B cell (primary cell): ENCODE data around the gene CDK19. TPM values are rescaled to one million over a fixed set of nuclear protein-coding genes. Genes with fewer than 3 reads are reported as not detected.

Experiments
- ATAC-seq: fragments of 200-7000 bp; cut with Tn5 transposase; one replicate; pipeline ENCODE4 v1.10.0; 2021; ENCODE audit warnings: low read depth, mild to moderate bottlenecking, moderate number of reproducible peaks, moderate library complexity
- CTCF ChIA-PET: fragments of 350-600 bp; sonication (Branson Sonifier 250); formaldehyde crosslinking; loops from one replicate; lab custom pipeline; 2021; ENCODE audit warnings: antibody characterized with exemption, inconsistent platforms; lab: Charles Lee
- POLR2A ChIA-PET: fragments of 350-600 bp; sonication (Branson Sonifier 250); formaldehyde crosslinking; loops from one replicate; lab custom pipeline; 2021; ENCODE audit warnings: antibody characterized with exemption; lab: Charles Lee
- DNase-seq: peaks from one replicate; pipeline ENCODE4 v3.0.0; 2013
- H2AFZ ChIP-seq: 2 replicates; pipeline ENCODE4 v1.6.1; 2012; ENCODE audit warnings: mild to moderate bottlenecking, low read depth, low read length; ENCODE audit not compliant: insufficient read depth, poor library complexity, severe bottlenecking
- H3K27ac ChIP-seq, 2 donors: 1 replicate in 1 of 2; 2 replicates in 1 of 2; pipeline ENCODE4 v1.5.1; 2012 to 2013; ENCODE audit warnings: low read length in 2 of 2, mild to moderate bottlenecking in 2 of 2, moderate library complexity in 1 of 2
- H3K27me3 ChIP-seq, 4 experiments: fragments of 200-600 bp in 1 of 4; sonication (generic) in 1 of 4; replicated peaks in 1 of 4; 1 replicate in 2 of 4; 2 replicates in 2 of 4; pipeline versions ENCODE4 v1.6.1 to v1.7.0; 2013 to 2016; ENCODE audit warnings: low read length in 3 of 4, mild to moderate bottlenecking in 2 of 4, mixed read lengths in 1 of 4, moderate library complexity in 1 of 4; ENCODE audit not compliant: insufficient read depth in 4 of 4, control insufficient read depth in 3 of 4; ENCODE audit errors: control extremely low read depth in 1 of 4
- H3K36me3 ChIP-seq, 2 experiments: replicated peaks in 1 of 2; 1 replicate in 1 of 2; 2 replicates in 1 of 2; pipeline versions ENCODE4 v1.6.1 to v1.7.1; 2013; ENCODE audit warnings: low read length in 1 of 2; ENCODE audit not compliant: insufficient read depth in 2 of 2, control insufficient read depth in 1 of 2; ENCODE audit errors: control extremely low read depth in 1 of 2, extremely low read depth in 1 of 2
- H3K4me1 ChIP-seq, 2 donors: fragments of 200-600 bp in 1 of 2; sonication (generic) in 1 of 2; 1 replicate in 1 of 2; 2 replicates in 1 of 2; pipeline versions ENCODE4 v1.5.1 to v1.6.1; 2013 to 2017; ENCODE audit warnings: low read length in 2 of 2; ENCODE audit not compliant: control insufficient read depth in 2 of 2, insufficient read depth in 2 of 2
- H3K4me2 ChIP-seq: replicated peaks from 2 replicates; pipeline ENCODE3; 2012; ENCODE audit warnings: mild to moderate bottlenecking, low read depth, low read length; ENCODE audit not compliant: poor library complexity, severe bottlenecking
- H3K4me3 ChIP-seq, 5 experiments: fragments of 200-600 bp in 1 of 5; sonication (generic) in 1 of 5; 1 replicate in 3 of 5; 2 replicates in 2 of 5; pipeline versions ENCODE4 v1.5.1 to v1.7.0; 2011 to 2016; ENCODE audit warnings: low read length in 4 of 5, mild to moderate bottlenecking in 4 of 5, low read depth in 2 of 5, control low read depth in 1 of 5, moderate library complexity in 1 of 5; ENCODE audit not compliant: insufficient read depth in 1 of 5; ENCODE audit errors: control extremely low read depth in 1 of 5, extremely low read depth in 1 of 5
- H3K79me2 ChIP-seq: fragments of 200-600 bp; sonication (generic); one replicate; pipeline ENCODE4 v1.6.0; 2016; ENCODE audit warnings: low read length; ENCODE audit not compliant: control insufficient read depth, insufficient read depth
- H3K9ac ChIP-seq: fragments of 200-600 bp; sonication (generic); 2 replicates; pipeline ENCODE4 v1.6.1; 2017; ENCODE audit warnings: mild to moderate bottlenecking, low read length, moderate library complexity
- H3K9me3 ChIP-seq, 3 donors: one replicate each; pipeline versions ENCODE4 v1.6.1 to v1.7.1; 2013; ENCODE audit warnings: low read length in 2 of 3; ENCODE audit not compliant: control insufficient read depth in 2 of 3, insufficient read depth in 1 of 3; ENCODE audit errors: control extremely low read depth in 1 of 3
- H4K20me1 ChIP-seq: 2 replicates; pipeline ENCODE4 v1.6.0; 2012; ENCODE audit warnings: mild to moderate bottlenecking, low read length; ENCODE audit not compliant: insufficient read depth, control insufficient read depth, poor library complexity, severe bottlenecking
- H3K27ac Mint-ChIP-seq: one replicate; pipeline ENCODE4 v1.8.0; 2021; ENCODE audit warnings: mixed read lengths
- H3K27me3 Mint-ChIP-seq: one replicate; pipeline ENCODE4 v1.8.0; 2021; ENCODE audit warnings: mixed read lengths
- H3K4me1 Mint-ChIP-seq: one replicate; pipeline ENCODE4 v1.8.0; 2021; ENCODE audit warnings: mixed read lengths
- H3K4me3 Mint-ChIP-seq: one replicate; pipeline ENCODE4 v1.8.0; 2021; ENCODE audit warnings: mixed read lengths
- H3K9me3 Mint-ChIP-seq: one replicate; pipeline ENCODE4 v1.8.0; 2022; ENCODE audit warnings: mixed read lengths; ENCODE audit not compliant: insufficient read depth
- EZH2 ChIP-seq: IDR thresholded peaks from 2 replicates; pipeline ENCODE4 v1.6.1; 2012; ENCODE audit warnings: borderline replicate concordance, low read depth, mild to moderate bottlenecking, moderate library complexity, low read length; ENCODE audit not compliant: insufficient read depth, poor library complexity, severe bottlenecking
- WGBS: methylation state at CpG from one replicate; pipeline ENCODE4 v1.1.5; 2013; ENCODE audit warnings: missing lambda C conversion rate; ENCODE audit not compliant: insufficient coverage; 5-methylcytosine and 5-hydroxymethylcytosine counted together
- intact Hi-C: fragments of 100-400 bp; cut with micrococcal nuclease; formaldehyde crosslinking; loops from one replicate; pipeline ENCODE4 v1.10.0; 2022
- polyA plus RNA-seq: library from polyadenylated mRNA; depleted of rRNA; stranded (reverse); fragments of >200 nt; gene quantifications from 2 replicates; pipeline ENCODE4 v1.2.3, GENCODE V29; 2012
- total RNA-seq, 2 donors: library from RNA; stranded (reverse); fragments of 120-200 nt in 1 of 2; gene quantifications; 1 replicate in 1 of 2; 2 replicates in 1 of 2; pipeline versions ENCODE4 v1.2.3 to v1.2.4, GENCODE V29; 2013 to 2022
- TF ChIP-seq, protein P1 (sequence below): fragments of 200-600 bp; IDR thresholded peaks from one replicate; pipeline ENCODE4 v1.8.0; 2022; ENCODE audit warnings: antibody characterized with exemption, mild to moderate bottlenecking

Gene CDK19
- total and polyA plus RNA-seq, 2 donors (not counting 1 experiment from before 2014, with no cell fraction given): 8.7 to 44.8 TPM

DNA sequence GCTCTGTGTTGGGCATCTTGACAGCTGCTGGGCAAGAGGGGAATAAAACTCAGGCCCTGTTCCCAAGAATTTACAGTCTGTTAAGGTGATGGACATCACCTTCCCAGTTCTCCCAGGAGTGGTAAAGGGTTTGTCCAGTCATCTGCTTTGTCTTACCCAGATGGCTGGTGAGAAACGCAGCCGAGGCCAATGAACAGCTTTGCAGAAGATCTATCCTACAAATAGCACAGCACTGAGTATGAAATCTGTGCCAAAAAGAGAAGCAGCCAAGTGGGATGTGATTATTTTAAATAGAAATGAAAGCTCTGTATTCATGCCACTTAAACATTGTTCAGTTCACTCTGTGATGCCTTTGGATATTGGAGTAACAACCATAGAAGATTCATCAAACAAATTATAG lies 206.2 kb downstream of the CDK19 start:
- H3K79me2 ChIP-seq: no peaks in the 10 kb centered on the region
- no peaks in the 10 kb centered on the region for H3K4me1 Mint-ChIP-seq
- H3K27ac Mint-ChIP-seq: no peak overlapping the region
- DNase-seq: no peak
- POLR2A ChIA-PET: no interaction called here
- no peaks in the 10 kb centered on the region for H3K9me3 Mint-ChIP-seq
- no CpG with 5 or more reads among the region's 2 CpGs for WGBS
- peaks cover 0 to 10% of the 10 kb centered on the region in 2 experiments for H3K36me3 ChIP-seq
- no peak overlapping the region for H3K9ac ChIP-seq
- no peaks in the 10 kb centered on the region for H3K27me3 ChIP-seq
- no peak overlapping the region for H3K4me3 Mint-ChIP-seq
- TF ChIP-seq, protein P1, sequence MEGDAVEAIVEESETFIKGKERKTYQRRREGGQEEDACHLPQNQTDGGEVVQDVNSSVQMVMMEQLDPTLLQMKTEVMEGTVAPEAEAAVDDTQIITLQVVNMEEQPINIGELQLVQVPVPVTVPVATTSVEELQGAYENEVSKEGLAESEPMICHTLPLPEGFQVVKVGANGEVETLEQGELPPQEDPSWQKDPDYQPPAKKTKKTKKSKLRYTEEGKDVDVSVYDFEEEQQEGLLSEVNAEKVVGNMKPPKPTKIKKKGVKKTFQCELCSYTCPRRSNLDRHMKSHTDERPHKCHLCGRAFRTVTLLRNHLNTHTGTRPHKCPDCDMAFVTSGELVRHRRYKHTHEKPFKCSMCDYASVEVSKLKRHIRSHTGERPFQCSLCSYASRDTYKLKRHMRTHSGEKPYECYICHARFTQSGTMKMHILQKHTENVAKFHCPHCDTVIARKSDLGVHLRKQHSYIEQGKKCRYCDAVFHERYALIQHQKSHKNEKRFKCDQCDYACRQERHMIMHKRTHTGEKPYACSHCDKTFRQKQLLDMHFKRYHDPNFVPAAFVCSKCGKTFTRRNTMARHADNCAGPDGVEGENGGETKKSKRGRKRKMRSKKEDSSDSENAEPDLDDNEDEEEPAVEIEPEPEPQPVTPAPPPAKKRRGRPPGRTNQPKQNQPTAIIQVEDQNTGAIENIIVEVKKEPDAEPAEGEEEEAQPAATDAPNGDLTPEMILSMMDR: no peak
- TF ChIP-seq EZH2: no peak
- no peaks in the 10 kb centered on the region for H3K4me1 ChIP-seq
- intact Hi-C loops: no loop called here
- H3K4me3 ChIP-seq: no peak overlapping the region
- no peaks in the 10 kb centered on the region for H4K20me1 ChIP-seq
- H3K9me3 ChIP-seq: no peaks in the 10 kb centered on the region
- H3K27me3 Mint-ChIP-seq: no peaks in the 10 kb centered on the region
- H2AFZ ChIP-seq: no peak overlapping the region
- CTCF ChIA-PET: no interaction called here
- no peak for ATAC-seq
- no peak overlapping the region for H3K4me2 ChIP-seq
- H3K27ac ChIP-seq: no peak overlapping the region

DNA sequence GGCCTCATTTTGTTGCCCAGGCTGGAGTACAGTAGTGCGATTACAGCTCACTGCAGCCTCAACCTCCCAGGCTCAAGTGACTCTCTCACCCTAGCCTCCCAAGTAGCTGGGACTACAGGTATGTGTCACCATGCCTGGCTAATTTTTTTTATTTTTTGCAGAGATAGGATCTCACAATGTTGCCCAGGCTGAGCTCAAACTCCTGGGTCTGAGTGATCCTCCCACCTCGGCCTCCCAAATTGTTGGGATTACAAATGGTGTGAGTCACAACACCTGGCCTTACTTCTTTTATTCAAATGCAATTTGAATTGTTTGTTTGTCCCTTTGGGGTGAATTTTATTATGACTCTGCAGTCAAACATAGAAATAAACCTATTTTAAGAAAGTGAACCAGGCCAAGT lies 207.1 kb downstream of the CDK19 start:
- no peaks in the 10 kb centered on the region for H3K9me3 Mint-ChIP-seq
- intact Hi-C loops: no loop called here
- no peaks in the 10 kb centered on the region for H3K4me1 ChIP-seq
- CTCF ChIA-PET: no interaction called here
- H3K4me3 ChIP-seq: no peak overlapping the region
- no peak overlapping the region for H3K4me2 ChIP-seq
- no peaks in the 10 kb centered on the region for H3K27me3 Mint-ChIP-seq
- no peak overlapping the region for H3K4me3 Mint-ChIP-seq
- no peak overlapping the region for H3K9ac ChIP-seq
- peaks cover 0 to 6% of the 10 kb centered on the region in 2 experiments for H3K36me3 ChIP-seq
- TF ChIP-seq EZH2: no peak
- TF ChIP-seq, protein P1: no peak
- ATAC-seq (no peak), DNase-seq (no peak)
- H3K4me1 Mint-ChIP-seq: no peaks in the 10 kb centered on the region
- POLR2A ChIA-PET: no interaction called here
- no peak overlapping the region for H3K27ac ChIP-seq
- H4K20me1 ChIP-seq: no peaks in the 10 kb centered on the region
- H3K9me3 ChIP-seq: no peaks in the 10 kb centered on the region
- no peaks in the 10 kb centered on the region for H3K79me2 ChIP-seq
- WGBS: 67% methylated on average over 1 of the region's 2 CpGs
- no peaks in the 10 kb centered on the region for H3K27me3 ChIP-seq
- no peak overlapping the region for H3K27ac Mint-ChIP-seq
- no peak overlapping the region for H2AFZ ChIP-seq
